ENCODE data around the gene CYLD. TPM values are rescaled to one million over a fixed set of nuclear protein-coding genes. Genes with fewer than 3 reads are reported as not detected.

The CYLD gene
- total RNA-seq, 1 experiment from 2014 or later: 12.5 TPM

DNA sequence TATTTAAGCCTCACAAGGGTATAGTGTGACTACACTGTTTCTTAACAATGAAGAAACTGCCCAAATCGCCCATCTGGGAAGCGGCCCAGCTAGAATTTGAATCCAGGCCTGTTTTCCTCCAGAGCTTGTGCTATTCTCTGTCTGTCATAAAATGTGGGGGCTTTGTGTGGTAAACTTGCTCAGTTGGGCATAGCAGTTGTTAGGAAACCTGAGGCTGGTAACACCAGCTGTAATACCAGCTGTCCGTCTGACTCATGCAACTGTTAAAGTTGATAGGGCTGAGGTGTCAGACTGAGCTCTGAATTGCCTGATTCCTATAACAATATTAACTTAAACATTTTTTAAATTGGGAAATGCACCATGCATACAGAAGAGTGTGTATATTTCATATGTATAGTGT, 39.2 kb upstream of the CYLD start:
- no peak overlapping the region for H3K23ac ChIP-seq (ENCODE audit: insufficient read length, low read depth, low read length)
- peaks cover 5% of the 10 kb centered on the region for H3K9me3 ChIP-seq (ENCODE audit: control insufficient read depth, low read depth, low read length)
- Mint-ChIP-seq H3K27me3 (ENCODE audit: low read depth) (peaks cover 8% of the 10 kb centered on the region), H3K4me1 (peaks cover 0 to 4% of the 10 kb centered on the region in 2 experiments; a peak in 1 of 4 replicates), H3K36me3 (ENCODE audit: insufficient read depth in 1 of 3, low read depth in 3 of 3) (peaks cover 6 to 14% (median 13%) of the 10 kb centered on the region in 3 experiments), H3K4me3 (no peak overlapping the region), H3K9me3 (peaks cover 18 to 19% of the 10 kb centered on the region in 2 experiments), H3K27ac (no peak overlapping the region)
- no peak for DNase-seq
- no peaks in the 10 kb centered on the region for H3K23me2 ChIP-seq (ENCODE audit: insufficient read length, low read depth, low read length, poor library complexity, severe bottlenecking)
- no peaks in the 10 kb centered on the region for H3K79me2 ChIP-seq (ENCODE audit: insufficient read depth, low read length)
- no peak overlapping the region for H3K4me2 ChIP-seq (ENCODE audit: insufficient read depth, insufficient read length, low read length)
- no peak overlapping the region for H4K91ac ChIP-seq (ENCODE audit: insufficient read length, low read depth, low read length)
- H2BK5ac ChIP-seq (ENCODE audit: insufficient read length, low read length): no peak overlapping the region
- H4K20me1 ChIP-seq (ENCODE audit: control insufficient read depth, insufficient read depth, insufficient read length): no peaks in the 10 kb centered on the region
- H3K27me3 ChIP-seq (ENCODE audit: insufficient read depth, low read length): no peaks in the 10 kb centered on the region
- H2AFZ ChIP-seq (ENCODE audit: low read length): no peak overlapping the region
- H3K4me1 ChIP-seq (ENCODE audit: insufficient read depth, low read length): no peaks in the 10 kb centered on the region
- no peak overlapping the region for H4K5ac ChIP-seq (ENCODE audit: insufficient read length, low read depth, low read length)
- H2AK5ac ChIP-seq (ENCODE audit: insufficient read length, low read length): no peak overlapping the region
- H3K56ac ChIP-seq (ENCODE audit: insufficient read length, low read depth, low read length): no peak overlapping the region
- no peak overlapping the region for H3K9ac ChIP-seq (ENCODE audit: extremely low read depth, insufficient read length, low read length)
- H3K18ac ChIP-seq (ENCODE audit: insufficient read length, low read depth, low read length): no peak overlapping the region
- no peak overlapping the region for H2BK120ac ChIP-seq (ENCODE audit: low read depth, low read length, poor library complexity, severe bottlenecking)
- no peak overlapping the region for H4K8ac ChIP-seq (replicated peaks; ENCODE audit: insufficient read length, low read depth, low read length)
- no peak overlapping the region for H2BK15ac ChIP-seq (ENCODE audit: low read depth, low read length)
- no peak overlapping the region for H3K27ac ChIP-seq (ENCODE audit: insufficient read length, low read depth, low read length)
- H2BK20ac ChIP-seq (ENCODE audit: low read depth, low read length, poor library complexity, severe bottlenecking): no peak overlapping the region
- no CpG with 5 or more reads among the region's 3 CpGs for WGBS (ENCODE audit: extremely low coverage, insufficient read length, low lambda C conversion rate)
- no peaks in the 10 kb centered on the region for H3K79me1 ChIP-seq (ENCODE audit: insufficient read depth, low read depth, low read length, poor library complexity, severe bottlenecking)
- no peak overlapping the region for H3K14ac ChIP-seq (ENCODE audit: insufficient read depth, low read length)
- H3T11ph ChIP-seq (ENCODE audit: low read length): no peak overlapping the region
- no peak overlapping the region for H3K4ac ChIP-seq (ENCODE audit: low read depth, low read length)
- TF ChIP-seq, protein P1, sequence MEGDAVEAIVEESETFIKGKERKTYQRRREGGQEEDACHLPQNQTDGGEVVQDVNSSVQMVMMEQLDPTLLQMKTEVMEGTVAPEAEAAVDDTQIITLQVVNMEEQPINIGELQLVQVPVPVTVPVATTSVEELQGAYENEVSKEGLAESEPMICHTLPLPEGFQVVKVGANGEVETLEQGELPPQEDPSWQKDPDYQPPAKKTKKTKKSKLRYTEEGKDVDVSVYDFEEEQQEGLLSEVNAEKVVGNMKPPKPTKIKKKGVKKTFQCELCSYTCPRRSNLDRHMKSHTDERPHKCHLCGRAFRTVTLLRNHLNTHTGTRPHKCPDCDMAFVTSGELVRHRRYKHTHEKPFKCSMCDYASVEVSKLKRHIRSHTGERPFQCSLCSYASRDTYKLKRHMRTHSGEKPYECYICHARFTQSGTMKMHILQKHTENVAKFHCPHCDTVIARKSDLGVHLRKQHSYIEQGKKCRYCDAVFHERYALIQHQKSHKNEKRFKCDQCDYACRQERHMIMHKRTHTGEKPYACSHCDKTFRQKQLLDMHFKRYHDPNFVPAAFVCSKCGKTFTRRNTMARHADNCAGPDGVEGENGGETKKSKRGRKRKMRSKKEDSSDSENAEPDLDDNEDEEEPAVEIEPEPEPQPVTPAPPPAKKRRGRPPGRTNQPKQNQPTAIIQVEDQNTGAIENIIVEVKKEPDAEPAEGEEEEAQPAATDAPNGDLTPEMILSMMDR (conservative IDR thresholded peaks at IDR 0.05): no peak
- no peak overlapping the region for H2BK12ac ChIP-seq (ENCODE audit: insufficient read length, low read depth, low read length)

All from H9 (cell line).